Subcutaneous adipose tissue (tissue), 4 donors: ENCODE measurements around the gene ING1. TPM values are rescaled to one million over a fixed set of nuclear protein-coding genes. Genes with fewer than 3 reads are reported as not detected.

Experiments used
- total RNA-seq, 4 donors: library from RNA; depleted of rRNA; stranded (reverse); fragments of >200 nt; gene quantifications; one replicate each; pipeline ENCODE4 v1.1.0, GENCODE V29; 2016
- TF ChIP-seq, protein P1 (sequence below): fragments of 450-650 bp; IDR thresholded peaks from one replicate; pipeline ENCODE4 v1.5.1; 2016; ENCODE audit warnings: low read depth, mild to moderate bottlenecking, control low read depth, antibody characterized with exemption, moderate library complexity

The ING1 gene
- total RNA-seq, 4 donors from 2014 or later = 15.3 to 26.0 (median 17.6) TPM

DNA sequence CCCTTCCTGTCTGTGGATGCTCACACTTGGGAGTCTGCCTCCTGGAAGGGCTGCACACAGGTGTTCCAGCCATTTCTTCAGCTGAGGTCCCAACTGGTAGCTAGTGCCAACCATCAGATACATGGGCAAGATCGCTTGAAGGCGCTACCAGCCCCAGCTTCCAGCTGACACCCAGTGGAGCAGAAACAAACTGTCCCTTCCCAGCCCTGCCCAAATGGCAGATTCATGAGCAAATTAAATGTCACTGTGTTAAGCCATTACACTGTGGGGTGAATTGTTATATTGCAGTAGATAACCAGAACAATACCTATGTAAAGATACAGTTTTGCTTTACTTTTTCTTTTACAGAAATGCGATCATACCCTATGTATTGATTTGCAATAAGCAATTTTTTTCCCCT lies 17.6 kb downstream of the ING1 start:
- TF ChIP-seq, protein P1, sequence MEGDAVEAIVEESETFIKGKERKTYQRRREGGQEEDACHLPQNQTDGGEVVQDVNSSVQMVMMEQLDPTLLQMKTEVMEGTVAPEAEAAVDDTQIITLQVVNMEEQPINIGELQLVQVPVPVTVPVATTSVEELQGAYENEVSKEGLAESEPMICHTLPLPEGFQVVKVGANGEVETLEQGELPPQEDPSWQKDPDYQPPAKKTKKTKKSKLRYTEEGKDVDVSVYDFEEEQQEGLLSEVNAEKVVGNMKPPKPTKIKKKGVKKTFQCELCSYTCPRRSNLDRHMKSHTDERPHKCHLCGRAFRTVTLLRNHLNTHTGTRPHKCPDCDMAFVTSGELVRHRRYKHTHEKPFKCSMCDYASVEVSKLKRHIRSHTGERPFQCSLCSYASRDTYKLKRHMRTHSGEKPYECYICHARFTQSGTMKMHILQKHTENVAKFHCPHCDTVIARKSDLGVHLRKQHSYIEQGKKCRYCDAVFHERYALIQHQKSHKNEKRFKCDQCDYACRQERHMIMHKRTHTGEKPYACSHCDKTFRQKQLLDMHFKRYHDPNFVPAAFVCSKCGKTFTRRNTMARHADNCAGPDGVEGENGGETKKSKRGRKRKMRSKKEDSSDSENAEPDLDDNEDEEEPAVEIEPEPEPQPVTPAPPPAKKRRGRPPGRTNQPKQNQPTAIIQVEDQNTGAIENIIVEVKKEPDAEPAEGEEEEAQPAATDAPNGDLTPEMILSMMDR = no peak

DNA sequence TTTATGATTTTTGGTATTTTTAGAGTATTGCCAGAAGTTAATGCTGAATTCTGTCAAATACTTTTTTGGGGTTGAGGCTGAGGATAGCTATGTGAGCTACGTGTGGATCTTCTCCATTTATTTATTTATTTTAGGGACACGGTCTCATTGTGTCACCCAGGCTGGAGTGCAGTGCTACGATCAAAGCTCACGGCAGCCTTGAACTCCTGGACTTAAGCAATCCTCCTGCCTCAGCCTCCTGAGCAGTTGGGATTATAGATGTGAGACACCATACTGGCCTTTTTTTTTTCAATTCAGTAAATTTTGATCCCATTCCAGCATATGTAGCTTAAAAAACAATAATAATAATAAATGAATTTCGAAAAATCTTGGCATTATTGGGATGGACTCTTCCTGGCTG lies 21.1 kb downstream of the ING1 start:
- TF ChIP-seq, protein P1 = no peak

DNA sequence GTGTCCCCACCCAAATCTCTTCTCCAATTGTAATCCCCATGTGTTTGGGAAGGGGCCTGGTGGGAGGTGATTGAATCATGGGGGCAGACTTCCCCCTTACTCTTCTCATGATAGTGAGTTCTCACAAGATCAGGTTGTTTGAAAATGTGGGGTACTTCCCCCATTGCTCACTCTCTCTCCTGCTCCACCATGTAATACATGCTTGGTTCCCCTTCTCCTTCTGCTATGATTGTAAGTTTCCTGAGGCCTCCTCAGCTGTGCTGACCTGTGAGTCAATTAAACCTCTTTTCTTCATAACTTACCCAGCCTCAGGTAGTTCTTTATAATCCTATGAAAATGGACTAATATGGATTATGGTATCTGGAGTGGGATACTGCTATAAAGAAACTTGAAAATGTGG lies 24.1 kb downstream of the ING1 start:
- TF ChIP-seq, protein P1 = no peak

DNA sequence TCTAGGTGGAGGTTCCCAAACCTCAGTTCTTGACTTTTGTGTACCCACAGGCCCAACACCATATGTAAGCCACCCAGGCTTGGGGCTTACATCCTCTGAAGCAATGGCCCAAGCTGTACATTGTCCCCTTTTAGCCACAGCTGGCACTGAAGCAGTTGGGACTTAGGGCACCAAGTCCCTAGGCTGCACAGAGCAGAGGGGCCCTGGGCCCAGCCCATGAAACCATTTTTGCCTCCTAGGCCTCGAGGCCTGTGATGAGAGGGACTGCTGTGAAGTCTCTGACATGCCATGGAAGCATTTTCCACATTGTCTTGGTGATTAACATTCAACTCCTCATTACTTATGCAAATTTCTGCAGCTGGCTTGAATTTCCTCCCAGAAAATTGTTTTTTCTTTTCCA lies 30.2 kb downstream of the ING1 start:
- TF ChIP-seq, protein P1 = no peak

DNA sequence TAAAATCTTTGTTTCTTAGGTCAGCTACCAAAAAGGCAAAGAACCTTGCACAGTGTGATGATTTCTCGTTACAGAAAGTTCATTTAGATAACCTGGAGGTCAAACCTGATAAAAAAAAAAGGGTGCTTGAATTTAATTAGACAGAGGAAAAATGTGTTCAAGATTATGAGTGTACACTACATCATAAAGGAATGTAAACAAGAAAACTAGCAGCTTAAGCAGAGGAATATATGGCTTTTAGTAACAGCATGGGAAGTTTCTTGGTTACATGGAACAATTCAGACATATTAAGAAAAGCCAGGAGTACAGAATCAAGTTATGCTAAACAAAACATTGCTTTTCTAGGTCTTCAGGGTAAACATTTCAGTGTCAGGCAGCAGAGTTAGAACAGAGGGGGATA lies 32.9 kb downstream of the ING1 start:
- TF ChIP-seq, protein P1 = no peak

DNA sequence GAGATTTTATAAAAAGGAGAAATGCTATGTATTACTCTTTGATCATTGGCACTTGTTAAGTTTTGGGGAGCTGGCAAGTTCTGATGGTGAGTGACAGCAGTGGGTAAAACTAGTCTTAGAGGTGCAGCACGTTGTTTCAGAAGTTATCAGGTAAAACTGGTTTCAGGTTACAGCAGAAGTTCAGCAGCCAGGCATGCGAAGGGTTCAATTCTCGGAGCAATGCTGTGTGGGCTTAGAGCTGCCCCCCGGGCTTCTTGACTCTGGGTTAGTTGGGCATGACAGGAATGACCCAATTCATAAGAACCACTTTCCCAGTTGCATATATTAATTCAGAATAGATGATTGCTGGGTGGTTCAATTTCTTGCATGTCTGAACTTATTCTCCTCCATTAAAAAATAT lies 34.8 kb downstream of the ING1 start:
- TF ChIP-seq, protein P1 = no peak

DNA sequence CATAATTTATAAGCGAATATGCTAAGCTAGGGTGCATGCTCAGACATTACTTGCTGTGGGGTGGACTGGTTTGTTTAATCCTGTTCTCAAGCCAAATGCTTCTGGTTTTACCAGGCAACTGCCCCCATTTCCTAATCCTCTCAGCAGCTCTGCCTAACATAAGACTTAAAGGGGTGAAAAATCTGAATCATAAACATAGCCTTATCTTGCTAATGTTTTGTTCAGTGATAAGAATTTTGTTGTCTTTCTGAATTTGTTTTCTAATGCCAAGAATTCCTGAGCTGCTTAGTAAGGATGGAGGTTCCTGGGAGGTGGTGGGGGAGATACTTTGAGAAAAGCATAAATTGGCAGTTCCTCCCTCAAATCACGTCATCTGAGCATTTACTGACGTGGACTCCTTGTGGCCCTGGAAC lies 42.7 kb downstream of the ING1 start:
- TF ChIP-seq, protein P1 = no peak
